T-helper 1 cell treated with Interleukin-12 subunit alpha and Interleukin-12 subunit beta and Interleukin-4 antibody, amounts not matched to agents 30 ng/mL and 1 ng/mL, for 36 hours (primary cell): ENCODE measurements around the gene NIP7. TPM values are rescaled to one million over a fixed set of nuclear protein-coding genes. Genes with fewer than 3 reads are reported as not detected.

Source experiments
- intact Hi-C: fragments of 100-400 bp; cut with micrococcal nuclease; formaldehyde crosslinking; loops from one replicate; pipeline ENCODE4 v1.15.1; 2024
- total RNA-seq: library from RNA; stranded (reverse); gene quantifications from 2 replicates; pipeline ENCODE4 v1.2.3, GENCODE V29; 2022

NIP7 gene
- total RNA-seq, 1 donor from 2014 or later, result 46.2 TPM

GRCh38 chr16:69318177-69318910 is 21.2 kb upstream of the NIP7 start:
- intact Hi-C loops, result no loop called here

DNA sequence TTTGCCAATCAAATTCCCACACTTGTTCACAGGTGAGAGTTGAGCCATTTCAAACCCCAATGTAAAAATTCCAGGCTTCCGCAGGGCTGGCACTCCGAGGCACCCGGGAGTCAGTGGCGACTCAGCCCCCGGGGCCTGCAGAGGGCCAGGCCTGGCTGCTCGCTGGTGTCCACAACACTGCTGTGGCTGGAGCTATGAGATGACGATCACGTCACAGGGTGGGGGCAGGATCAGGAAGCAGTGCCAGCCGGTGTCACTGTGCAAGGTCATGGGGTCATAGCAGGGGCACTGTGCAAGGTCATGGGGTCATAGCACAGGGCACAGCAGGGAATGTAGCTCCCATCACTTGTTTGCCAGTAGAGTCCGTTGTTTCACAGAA is 20.7 kb upstream of the NIP7 start:
- intact Hi-C loops, result no loop called here

DNA sequence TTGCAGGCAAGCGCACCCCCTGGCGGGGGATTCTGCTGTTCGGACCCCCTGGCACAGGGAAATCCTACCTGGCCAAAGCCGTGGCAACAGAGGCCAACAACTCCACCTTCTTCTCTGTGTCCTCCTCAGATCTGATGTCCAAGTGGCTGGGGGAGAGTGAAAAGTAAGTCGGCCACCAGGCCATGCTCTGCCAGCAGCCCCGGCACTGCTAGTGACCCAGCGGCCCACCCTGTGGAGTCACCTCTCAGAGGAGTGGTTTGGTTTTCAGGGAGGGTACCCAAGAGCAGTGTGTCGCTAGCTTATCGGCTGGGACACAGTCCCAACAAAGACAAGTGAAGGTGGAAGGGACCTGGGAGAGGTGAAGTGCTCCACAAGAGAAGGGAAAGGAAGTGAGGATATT is 20.2 kb upstream of the NIP7 start:
- intact Hi-C loops, result no loop called here

- intact Hi-C loops, result no loop called here
Observed at GRCh38 chr16:69319826-69320739, 19.5 kb upstream of the NIP7 start.

DNA sequence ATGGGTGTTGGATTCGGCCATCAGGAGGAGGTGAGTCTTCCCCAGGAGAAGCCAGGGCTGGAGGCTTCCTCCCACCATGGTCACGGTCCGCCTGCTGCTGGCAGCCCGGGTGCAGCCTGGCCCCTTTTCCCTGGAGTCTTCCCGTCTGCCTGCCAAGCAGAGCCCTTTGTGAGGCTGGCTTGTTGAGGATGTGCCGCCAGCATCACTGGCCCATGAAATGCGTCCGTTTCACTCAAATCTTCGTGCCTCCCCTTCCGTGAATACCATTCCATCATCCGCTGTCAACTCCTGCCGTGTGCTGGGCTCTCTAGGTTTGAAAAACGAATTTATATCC is 18.9 kb upstream of the NIP7 start:
- intact Hi-C loops, result no loop called here

DNA sequence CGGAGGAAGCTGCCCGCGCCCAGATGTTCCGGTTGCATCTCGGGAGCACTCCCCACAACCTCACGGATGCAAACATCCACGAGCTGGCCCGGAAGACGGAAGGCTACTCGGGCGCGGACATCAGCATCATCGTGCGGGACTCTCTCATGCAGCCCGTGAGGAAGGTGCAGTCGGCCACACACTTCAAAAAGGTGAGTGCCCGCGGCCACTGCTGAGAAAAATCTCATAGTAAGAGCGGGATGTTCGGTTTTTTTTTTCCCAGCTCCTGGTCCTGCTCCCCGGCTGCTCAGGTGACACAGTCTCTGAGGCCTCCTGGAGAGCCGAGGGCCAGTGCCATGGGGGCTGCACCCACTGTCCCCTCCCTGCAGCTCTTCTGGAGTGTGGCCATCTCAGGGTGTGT is 18.5 kb upstream of the NIP7 start:
- intact Hi-C loops, result no loop called here

DNA sequence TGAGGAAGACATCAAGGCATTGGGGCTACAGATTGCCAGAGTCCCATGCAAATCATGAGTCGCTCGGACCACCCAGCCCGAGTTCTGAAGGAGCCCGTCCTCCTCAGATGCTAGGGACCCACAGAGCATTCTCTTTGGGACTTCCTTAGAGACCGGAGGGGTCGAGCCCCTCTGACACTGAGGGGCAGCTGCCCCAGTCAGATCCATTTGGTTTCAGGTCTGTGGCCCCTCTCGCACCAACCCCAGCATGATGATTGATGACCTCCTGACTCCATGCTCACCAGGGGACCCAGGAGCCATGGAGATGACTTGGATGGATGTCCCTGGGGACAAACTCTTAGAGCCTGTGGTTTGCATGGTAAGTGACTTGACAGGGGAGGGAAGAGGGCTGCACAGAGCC is 17.2 kb upstream of the NIP7 start:
- intact Hi-C loops, result no loop called here

GRCh38 chr16:69323415-69323814 is 16.2 kb upstream of the NIP7 start:
- intact Hi-C loops, result no loop called here

DNA sequence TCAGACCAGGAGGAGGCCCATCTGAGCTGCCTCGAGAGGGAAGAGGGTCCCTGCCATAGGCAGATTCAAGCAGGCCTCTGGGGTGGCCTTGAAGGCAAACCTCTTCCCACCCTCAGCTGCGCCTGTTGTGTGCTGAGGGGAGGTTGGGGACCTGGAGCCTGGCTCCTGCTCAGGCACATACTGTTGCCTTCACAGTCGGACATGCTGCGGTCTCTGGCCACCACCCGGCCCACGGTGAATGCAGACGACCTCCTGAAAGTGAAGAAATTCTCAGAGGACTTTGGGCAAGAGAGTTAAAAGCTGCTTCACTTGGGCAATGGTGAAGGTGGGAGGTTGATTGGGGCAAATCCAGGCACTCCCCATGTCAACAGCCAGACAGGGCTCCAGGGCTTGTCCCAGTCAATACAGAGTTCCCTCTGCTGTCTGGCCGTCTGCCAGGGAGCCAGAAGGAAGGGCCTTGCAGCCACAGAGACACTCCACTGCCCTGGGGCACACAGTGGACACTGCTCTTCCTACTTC is 15.5 kb upstream of the NIP7 start:
- intact Hi-C loops, result no loop called here

DNA sequence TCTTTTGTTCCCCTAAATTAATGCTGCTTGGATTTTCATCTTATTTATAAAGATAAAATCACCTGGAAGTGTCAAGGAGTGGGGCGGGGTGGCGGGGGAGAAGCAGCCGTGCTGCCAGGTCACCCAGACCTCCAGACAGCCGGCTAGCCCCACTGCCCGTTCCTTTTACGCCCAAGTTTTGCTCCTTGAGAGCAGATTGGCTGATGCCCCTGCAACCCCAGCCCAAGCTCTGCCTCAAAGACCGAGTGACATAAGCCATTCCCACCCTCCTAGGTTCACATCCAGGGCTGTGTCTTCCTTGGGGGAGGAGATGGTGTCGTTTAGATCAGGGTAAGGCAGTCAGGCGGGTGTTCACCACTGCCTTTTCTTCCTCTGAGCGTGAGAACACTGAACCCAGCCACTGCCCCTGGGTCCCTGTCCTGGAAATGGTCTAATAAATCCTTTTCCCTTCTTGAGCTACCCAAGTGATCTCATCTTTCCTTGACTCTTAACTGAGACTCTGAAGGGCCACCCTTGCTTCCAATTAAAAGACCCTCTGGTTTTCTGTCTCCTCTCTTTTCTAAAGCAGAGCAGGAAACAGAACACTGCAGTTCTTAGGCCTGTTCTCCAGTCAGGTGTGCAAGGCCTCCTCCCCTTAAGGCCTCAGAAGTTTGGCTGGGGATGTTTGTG is 14.9 kb upstream of the NIP7 start:
- intact Hi-C loops, result no loop called here

DNA sequence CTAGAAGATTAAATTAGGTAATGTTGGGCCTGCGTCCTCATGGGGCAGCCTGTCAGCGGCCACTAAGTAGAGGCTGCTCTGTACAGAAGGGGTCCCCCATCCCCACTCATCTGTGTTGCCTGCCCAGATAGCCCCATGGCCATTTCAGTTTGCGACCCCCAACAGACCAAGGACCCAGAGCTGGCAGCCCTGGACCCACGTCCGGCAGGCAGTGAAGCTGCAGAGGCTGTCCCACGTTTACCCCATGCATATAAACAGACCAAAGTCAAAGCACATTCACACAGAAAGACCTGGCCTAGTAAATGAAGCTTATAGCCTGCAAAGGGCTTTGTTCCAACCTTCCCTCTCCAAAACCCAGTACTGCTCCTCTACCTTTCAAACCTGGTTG is 13.8 kb upstream of the NIP7 start:
- intact Hi-C loops, result no loop called here

GRCh38 chr16:69326172-69326873 is 13.2 kb upstream of the NIP7 start:
- intact Hi-C loops, result no loop called here

- intact Hi-C loops, result no loop called here
Observed at GRCh38 chr16:69327585-69328310, 11.8 kb upstream of the NIP7 start.

GRCh38 chr16:69328854-69329316 is 10.7 kb upstream of the NIP7 start:
- intact Hi-C loops, result no loop called here

DNA sequence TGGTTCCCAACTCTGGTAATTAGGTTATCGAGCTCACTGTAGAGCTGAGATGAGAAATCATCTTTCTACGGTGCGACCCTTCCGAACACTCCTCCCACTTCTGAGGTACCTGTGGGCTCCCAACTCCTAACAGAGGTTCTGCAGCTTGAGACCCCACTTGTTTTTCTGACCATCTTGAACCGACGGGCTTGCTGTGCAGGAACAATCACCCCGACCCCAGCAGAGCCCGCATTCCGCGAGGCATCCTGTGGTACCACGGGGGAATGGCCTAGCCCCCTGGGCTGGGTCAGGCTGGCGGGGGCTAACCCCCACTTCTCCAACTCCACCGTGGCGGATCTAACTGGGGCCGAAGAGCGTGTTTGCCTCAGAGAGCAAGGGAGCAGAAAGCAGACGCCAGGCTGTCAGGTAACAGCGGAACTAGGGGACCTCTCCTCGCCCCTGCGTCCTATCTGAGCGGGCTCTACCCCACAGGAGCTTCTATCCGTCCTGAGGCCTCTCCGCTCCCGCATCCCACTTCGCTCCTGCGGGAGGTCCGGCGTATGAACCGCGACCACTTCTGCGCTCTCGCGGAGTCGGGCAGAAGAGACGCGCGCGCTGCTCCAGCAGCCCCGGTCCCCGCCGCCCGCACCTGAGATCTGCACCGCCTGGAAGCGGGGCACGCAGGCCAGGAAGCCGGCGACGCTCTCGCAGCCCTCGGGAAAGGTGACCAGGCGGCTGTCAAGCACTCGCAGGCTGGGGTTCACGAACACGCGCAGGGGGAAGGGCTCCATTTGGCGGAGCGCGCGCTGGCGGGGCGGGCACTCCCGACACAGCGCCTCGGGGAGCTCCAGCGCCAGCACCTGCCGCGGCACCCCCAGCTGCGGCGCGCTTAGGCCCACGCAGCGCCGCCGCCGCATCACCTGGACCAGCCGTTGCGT is 9.9 kb upstream of the NIP7 start:
- intact Hi-C loops, result loop anchor here (1.0 to 10.0 kb wide), 9 partner anchors 11 to 1065 kb away; partner anchors contain the start of genes CYB5B, EXOSC6, NOB1 and SLC7A6

- intact Hi-C loops, result loop anchor here (1.0 to 10.0 kb wide), 9 partner anchors 10 to 1066 kb away; partner anchors contain the start of genes CYB5B, EXOSC6, NOB1 and SLC7A6
Observed at GRCh38 chr16:69330286-69331109, 9.1 kb upstream of the NIP7 start, which contains the start of gene PDF. Gene PDF (minus strand): TSS chr16:69330588. CDS start chr16:69330570, 18 bp downstream.

DNA sequence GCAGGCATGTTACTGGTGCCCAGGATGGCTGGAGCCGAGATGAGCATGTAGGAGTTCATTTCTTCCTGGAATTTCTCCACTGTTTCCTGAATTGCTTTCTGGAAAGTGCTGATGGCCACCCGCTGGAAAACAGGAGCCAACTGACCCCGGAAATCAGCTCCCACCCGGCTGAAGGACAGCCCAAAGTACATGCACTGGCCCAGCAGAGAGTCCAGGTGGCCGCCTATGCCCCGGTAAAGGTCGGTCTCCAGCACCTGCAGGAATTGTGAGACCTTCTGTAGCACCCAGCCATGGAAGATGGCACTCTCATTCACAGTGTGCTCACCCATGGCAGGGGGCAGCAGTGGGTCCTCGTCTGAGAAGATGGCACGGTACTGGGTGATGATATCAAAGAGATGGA is 4.9 kb upstream of the NIP7 start:
- intact Hi-C loops, result loop anchor here (5.0 to 10.0 kb wide), 3 partner anchors 920 to 1252 kb away; partner anchors contain the start of genes EXOSC6 and SLC7A6
